SKM-1 (cell line): ENCODE data around the gene POU6F2.

Experiments used
- DNase-seq: peaks from one replicate; lab custom pipeline; 2025; ENCODE audit not compliant: unreplicated experiment; lab: John Stamatoyannopoulos, UW

POU6F2 gene

DNA sequence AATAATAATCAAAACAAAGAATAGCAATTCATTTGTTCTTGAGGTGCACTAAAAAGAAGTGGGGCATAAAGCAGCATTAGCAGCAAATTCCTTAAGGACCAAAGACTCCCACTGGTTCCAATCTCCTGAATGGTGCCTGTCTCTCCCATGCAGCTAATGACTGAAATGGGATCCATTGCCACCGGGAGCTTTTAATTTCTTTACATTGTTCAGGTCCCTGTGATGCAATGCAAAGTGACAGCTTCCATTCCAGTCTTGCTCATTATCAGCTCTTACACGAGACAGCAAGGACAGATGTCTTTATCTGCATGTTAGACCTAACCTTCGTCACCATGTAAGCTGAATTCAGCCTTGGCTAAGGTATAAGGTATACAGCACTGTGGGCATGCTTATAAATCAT, 148.1 kb downstream of the POU6F2 start:
- DNase-seq: no peak

DNA sequence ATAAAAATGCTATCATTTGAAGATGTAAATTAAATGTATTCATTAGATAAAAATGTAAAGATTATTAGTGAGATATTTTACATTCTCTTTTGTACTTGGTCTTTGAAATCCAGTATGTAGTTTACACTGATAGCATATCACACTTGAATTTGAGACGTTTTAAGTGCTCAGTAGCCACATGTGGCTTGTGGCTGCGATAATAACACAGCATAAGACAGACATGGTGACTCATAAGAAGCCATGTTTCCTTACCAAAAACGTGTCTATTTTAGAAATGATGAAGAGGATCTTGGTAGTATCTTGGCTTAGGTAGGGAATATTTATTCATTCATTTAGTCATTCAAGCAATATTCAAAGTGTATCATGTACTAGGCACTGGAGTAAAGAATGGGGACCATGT, 149.3 kb downstream of the POU6F2 start:
- no peak for DNase-seq

DNA sequence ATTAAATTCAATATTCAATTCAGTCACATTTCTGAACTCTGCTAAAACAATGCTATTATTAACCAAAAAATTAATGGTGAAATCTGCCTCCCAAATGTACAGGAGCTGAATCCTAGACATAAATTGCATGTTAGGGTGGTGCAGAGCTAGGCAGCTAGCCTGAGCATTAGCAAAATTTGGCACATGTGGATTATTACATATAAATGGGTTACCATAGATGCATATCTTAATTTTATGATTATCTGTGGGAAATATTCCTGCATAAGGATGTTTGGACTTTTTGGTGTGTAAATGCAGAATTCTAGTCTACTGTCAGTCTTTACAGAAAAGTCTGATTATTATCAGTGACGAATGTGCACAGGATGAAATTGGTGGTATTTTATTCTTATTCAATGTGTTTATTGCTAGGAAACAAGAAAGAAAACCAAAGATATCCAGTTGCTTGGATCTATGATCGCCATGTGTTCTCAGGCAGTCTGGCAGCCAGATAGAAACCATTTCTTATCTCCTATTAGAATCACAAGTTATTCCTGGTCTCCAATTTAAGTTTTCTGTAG, 150.7 kb downstream of the POU6F2 start:
- no peak for DNase-seq

DNA sequence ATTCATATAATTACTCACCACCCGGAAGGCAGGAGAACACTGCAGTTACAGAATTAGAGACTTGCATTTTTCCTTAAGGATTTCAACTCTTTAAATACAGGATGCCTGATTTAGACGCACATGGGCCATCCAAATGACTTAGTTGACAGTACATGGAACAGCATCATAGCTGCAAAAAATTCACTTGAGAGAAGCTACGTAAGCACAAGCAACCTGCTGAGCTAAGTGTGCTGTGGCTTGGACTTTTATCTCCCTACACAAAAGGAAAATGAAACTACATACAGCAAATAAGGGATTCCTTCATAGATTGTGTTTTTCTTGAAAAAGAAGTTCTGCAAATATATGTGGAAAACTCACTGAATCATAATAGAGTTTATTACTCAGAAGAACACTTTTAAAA, 152.6 kb downstream of the POU6F2 start:
- DNase-seq: no peak

DNA sequence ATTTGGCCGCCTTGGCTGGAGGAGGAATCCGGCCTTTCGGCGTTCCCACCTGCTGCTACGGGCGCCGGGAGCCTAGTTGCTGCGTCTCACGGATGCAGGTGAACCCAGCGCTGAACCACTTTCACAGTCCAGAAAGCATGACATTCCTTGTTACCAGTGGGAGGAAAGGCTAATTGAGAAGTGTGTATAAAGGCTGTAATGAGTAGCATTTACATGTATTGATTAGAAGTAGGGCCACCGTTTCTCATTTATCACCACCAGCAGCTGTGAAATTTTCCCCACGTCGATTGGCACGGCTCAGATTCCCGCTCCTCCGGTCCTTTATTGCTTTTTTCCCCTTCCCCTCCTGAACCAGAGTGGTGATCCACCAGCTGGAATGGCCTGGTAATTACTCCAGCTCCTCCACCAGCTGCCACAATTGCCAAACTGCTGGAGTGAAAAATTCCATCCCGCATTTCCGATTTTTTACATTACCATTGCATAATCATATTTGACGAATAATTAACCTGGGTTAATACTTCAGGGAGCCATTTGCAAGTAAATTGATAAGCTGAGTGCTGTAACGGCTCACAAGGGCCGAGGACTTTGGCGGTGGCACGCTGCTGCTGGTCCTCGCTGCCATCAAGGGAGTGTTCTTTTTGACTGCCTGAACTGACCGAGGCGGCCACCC, 153.3 kb downstream of the POU6F2 start:
- DNase-seq: no peak

DNA sequence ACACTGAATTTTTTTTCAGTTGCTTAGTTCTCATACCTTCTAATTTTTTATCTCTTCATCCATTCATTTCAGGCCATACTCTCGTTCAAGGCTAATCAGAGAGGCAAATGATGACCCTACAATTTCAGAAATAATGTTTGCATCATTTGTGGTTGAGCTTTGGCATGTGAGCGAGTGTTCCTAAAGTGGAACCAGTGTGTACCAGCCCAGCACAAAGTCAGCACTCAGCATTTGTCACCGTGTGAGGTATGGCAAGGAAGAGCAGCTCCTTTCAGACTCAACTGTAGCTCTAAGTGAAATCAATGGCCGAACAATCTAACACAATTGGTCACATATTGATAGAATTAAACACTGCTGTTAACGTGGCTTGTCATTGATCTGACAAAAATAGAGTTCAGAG, 154.6 kb downstream of the POU6F2 start:
- DNase-seq: no peak

DNA sequence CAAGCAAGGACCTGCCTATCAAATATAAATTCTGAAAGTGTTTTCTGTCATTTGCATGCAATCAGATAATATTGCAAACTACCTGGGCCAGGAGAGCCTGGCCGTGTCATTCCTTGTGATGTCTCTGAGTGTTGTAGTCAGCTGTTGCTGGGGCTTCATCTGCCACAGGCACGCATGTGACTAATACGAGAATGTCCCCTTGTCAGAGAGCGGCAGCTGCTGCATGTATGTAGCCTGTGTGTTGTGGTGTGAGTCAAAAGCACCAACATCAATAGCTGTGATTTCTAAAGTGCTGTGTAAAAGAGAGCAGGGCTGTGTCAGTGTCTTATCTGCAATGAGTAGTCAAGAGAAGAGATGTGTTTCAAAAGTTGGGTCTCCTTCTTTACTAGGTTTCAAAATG, 155.4 kb downstream of the POU6F2 start:
- no peak for DNase-seq

DNA sequence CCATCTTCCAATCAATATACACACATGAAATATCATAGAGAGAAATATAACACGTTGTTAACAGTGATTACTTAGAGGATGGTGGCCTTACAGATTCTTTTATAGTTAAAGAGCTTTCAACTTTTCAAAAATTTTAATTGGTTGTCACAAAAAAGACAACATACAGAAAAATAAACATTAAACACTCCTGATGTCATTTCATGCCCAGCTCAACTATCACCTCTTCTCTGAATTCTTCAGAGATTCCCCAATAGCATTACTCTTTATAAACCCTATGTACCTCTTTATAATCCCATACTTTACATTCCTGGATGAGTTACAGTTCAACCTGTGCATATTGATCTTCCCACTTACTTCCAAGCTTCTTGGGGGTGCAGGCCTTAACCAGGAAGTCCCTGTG, 159.8 kb downstream of the POU6F2 start:
- DNase-seq: no peak

DNA sequence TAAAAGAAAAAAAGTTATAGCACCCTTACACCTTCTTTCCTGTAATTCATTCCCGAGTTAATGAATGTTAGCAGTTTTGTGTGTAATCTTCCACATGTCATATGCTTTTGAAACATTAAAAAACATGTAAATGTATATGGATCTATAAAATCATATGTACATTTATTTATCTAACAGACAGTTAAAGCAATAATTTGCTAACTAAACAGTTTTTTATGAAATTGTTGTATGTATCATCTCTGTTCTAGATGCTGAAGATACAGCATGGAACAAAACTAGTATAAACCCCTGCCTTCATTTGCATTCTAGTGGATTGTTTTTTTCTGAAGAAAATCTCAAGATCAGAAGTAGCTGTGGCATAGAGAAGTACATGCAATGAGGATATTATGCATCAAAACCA, 165.0 kb downstream of the POU6F2 start:
- no peak for DNase-seq

DNA sequence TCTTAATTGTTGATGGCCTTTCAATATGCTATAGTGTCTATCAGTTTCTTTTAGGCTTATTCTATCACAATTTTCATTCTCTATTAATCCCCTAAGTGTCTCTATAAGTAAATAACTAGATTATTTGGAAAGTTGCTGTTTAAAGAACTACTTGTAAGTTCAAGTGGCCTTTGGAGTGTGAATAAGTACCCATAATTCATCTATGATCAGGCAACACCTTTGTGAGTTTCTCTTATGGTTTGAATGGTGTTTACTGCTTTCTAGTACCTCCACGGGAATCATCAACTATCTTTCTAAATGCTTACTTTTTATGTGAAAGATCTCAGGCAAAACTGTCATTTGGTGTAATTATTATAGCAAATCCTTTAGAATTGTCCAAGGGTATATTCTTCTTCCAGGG, 166.7 kb downstream of the POU6F2 start:
- DNase-seq: no peak

DNA sequence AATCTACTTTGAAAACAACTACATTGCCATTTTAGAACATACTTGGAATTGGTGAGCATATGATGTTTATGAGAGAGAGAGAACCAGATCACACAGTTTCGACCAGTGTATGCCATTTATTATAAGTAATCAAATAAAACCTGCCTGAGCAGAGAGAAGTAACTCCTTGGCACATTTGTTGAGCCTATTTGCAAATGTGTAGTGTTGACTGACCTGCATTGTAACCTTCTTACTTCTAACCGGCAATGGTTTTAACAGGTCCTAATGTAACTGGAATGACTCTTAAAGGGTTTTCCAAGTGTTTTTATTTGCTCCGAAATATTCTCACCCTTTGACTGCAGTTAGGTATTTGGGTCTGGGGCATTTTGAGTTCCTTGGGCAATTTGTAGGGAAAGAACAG, 167.6 kb downstream of the POU6F2 start:
- no peak for DNase-seq

DNA sequence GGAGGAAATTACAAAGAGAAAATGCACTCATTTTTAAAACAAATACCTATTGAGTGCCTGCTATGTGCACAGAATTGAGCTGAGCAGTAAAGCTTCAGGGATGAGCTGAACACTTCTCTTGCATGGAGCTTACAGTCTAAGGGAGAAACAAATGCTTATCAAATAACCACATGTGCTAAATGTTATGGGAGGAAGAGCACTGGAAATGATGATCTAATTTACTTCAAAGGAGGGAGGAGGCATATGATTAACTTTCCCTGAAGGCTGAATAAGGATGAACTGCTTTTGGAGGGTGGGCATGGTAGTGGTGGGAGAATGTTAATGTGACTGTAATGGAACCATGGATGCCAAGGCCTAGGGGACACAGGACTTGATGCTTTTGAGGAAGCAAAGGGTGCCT, 168.2 kb downstream of the POU6F2 start:
- no peak for DNase-seq

DNA sequence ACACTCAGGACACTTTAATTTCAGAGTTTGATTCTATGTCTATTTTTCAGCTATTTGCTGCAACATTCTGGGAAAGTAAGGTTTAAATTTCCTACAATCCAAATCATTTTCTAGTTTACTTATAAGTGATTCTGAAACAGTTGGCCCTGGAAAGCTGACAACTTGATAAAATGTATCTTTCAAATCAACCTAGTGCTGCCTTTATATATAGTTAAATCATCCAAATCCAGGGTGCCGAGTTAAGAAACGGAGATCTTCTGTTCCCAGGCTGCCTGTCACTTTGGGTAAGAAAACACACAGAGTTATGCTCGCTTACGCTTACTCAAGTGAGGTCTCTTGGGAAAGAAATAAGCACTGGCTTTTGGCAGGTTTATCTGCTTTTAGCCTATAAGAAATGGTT, 175.0 kb downstream of the POU6F2 start:
- DNase-seq: no peak

DNA sequence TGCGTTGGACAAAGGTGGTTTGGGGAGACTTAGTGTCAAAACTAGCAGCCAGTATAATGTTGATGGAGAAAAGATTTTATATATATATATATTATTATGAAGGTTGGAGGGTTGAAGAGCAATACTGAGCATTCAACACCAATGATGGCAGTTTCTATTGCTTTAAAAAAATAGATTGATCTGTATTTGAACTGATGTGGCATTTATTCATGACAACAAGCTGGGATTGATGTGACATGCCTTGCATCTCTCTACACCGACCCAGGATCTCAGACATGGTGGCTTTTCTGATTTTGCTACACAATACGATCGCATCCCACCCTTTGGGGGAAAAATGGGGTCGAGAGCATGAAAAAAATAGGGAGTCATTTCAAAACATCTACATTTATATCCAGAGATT, 175.4 kb downstream of the POU6F2 start:
- no peak for DNase-seq

DNA sequence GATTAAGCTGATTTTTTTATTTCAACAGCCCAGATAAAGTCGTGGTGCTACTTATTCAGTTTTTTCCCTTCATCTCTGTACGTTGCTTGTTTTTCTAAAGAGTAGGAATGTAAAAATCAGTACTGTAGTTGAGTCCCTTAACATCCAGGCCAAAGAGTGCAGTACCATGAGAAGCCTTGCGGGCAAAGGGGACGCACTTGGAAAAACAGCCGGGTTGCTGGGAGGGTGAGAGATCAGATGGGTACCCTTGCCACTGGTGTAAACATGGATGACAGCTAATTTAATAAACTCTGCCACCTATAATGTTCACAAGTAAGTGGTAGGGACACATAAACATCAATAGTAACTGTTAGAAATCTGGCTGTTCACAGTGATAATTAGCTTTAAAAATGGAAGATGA, 175.9 kb downstream of the POU6F2 start:
- no peak for DNase-seq

DNA sequence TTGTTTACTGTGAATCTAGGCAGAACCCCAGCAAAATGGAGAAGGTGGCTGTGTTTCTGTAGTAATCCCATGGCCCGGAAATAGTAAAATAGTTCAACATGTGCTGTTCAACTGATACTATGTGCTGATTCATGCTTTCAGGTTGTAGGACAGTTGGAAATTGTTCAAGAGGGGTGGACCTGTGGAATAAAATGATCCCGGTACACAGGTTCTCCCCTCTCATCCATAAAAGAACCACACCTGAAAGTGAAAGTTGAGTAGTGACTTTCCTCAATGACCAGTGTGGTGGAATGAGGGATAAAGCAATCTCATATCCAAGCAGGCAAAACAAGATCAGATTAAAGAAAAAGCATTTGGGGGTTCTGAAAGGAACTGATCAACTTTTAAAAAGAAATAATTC, 177.1 kb downstream of the POU6F2 start:
- DNase-seq: no peak

DNA sequence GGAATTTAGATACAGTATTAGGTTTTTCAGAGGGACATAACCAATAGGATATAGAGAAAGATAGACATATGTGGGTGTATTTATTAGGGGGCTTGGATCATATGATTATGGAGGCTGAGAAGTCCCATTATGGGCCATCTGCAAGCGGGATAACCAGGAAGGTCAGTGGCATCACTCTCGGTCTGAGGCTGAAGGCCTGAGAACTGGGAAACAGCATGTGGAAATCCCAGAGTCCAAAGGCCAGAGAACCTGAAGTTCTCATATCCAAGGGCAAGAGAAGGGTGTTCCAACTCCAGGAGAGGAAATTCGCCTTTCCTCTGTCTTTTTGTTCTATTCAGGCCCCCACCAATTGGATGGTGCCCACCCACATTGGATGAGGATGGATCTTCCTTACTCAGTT, 180.7 kb downstream of the POU6F2 start:
- no peak for DNase-seq

DNA sequence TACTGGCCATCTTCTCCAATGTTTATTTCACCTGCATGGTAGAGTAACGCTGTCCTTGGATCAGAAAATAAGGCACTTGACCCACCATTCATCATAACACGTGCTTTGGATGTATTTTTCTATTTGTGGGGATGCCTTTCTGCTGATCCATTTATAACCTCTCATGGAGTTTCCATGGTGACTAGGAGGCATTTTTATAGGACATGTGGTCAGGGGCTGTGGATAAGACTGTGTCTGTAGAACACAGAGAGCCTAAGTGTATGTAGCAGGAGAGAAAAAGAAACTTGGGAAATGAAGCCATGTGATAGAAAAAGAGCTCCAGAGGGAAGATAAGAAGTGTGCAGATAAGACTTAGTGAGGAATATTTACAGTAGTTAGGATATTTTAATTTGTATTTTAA, 184.2 kb downstream of the POU6F2 start:
- DNase-seq: no peak

DNA sequence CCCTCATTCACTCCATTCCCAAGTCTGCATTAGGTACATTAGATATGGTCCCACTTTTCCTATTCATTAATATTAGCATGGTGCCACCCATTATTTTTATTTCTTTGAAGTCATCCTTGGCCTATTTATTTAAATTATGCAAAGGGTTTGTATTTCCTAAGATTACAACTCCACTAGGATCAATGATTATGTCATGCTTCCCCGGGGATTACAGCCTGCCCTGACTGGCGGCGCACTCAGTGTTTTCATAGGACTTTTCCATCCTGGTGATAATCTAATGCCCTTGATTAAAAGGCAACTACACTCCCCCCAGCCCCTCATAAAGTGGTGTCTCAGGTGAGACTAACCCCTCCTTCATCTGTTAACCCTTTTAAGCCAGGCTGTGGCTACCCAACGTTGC, 187.2 kb downstream of the POU6F2 start:
- DNase-seq: no peak

DNA sequence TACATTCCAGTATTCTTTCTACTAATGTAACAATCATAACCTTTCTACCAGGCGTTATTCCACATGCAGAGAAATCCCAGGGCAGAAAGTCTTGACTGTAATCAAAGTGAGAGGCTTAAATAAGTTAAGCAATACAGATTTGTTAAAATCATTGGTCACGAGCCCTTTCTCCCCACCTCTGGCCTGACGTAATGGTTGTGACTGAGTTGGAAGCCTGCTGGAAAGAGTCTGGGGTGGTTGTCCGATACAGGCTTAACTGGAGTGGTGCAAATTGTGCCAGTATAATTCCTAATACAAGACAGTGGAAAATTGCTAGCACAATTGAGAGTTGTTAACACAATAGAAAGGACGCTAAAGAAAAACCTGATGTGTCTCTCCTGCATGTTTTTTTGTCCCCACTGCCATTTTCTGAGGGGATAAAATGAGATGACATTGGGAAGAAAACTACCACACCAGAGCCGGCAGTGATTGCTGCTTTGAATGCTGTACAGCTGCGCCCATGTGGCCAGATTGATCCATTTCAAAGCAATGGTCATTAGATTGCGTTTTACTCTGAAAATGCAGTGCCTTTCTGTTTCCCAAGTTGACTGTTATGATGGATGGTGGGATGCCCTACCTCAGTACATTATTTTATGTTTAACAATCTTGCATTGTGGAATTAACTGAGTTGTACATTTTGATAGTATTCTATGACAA, 190.8 kb downstream of the POU6F2 start:
- DNase-seq: no peak

DNA sequence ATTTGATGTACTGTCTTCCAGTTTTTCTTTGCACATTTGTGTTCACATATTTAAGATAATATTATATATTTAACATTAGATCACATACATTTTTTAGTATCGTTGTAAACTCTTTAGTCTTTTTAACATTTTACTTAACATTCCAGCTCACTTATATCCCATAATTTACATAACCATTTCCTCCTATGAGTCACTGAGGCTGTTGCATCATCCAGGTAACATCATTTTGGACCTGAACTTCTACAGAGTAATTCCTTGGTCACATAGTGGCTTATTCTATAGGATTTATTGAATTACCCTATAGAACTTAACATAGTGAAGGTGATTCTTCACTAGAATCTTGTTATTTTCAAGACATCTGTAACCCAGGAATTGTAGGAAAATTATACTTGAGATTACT, 194.4 kb downstream of the POU6F2 start:
- no peak for DNase-seq

DNA sequence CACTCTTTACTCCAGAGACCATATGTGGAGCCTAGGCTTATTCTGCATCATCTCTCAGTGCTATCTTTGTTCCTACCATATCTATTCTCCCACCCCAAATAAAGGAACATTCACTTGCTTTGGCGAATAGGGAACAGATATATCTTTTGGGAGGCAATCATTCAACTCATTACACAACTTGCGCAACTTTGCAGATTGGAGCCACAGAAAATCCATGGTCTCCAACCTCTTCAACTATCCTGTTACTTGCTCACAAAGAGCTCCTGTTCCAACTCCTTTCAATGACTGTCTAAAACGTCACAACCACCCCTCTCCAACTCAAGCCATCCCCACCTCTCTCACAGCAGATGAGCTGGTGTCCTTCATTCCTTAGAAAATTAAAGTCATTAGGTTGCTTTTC, 203.7 kb downstream of the POU6F2 start:
- DNase-seq: no peak

DNA sequence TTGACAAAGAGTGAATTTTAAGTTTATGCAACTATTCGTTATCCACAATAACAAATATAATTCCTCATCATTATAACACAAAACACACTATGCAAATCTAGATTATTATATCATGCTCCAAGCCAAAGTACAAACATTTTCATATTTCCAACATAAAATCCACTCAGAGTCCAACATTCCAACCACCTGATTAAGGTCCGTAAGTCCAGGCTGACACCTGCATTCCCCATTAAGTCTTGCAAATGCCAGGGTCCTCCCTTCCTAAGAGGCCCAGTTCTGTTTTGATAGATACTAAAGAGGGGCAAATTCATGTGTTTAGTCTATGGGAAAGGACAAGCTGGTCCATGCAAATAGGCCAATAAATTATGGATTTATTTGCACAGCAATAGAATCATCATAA, 206.1 kb downstream of the POU6F2 start:
- no peak for DNase-seq
